Skeletal muscle tissue (tissue), 4 donors: ENCODE data around the gene SFT2D3. TPM values are rescaled to one million over a fixed set of nuclear protein-coding genes. Genes with fewer than 3 reads are reported as not detected.

Experiments used
- H3K27ac ChIP-seq: one replicate; pipeline ENCODE4 v1.7.0; 2013; ENCODE audit warnings: mild to moderate bottlenecking, low read depth, low read length, inconsistent platforms
- H3K27me3 ChIP-seq, 3 donors: one replicate each; pipeline ENCODE4 v1.7.0; 2013; ENCODE audit warnings: low read length in 3 of 3; ENCODE audit not compliant: control insufficient read depth in 3 of 3, insufficient read depth in 3 of 3
- H3K36me3 ChIP-seq, 3 donors: one replicate each; pipeline ENCODE4 v1.7.0; 2013; ENCODE audit warnings: low read length in 3 of 3; ENCODE audit not compliant: control insufficient read depth in 3 of 3, insufficient read depth in 3 of 3
- H3K4me1 ChIP-seq, 3 donors: one replicate each; pipeline ENCODE4 v1.7.0; 2013; ENCODE audit warnings: low read length in 3 of 3, mild to moderate bottlenecking in 3 of 3; ENCODE audit not compliant: control insufficient read depth in 3 of 3, insufficient read depth in 3 of 3
- H3K4me3 ChIP-seq, 3 donors: one replicate each; pipeline ENCODE4 v1.7.0; 2013; ENCODE audit warnings: low read length in 3 of 3
- H3K9ac ChIP-seq, 3 donors: one replicate each; pipeline ENCODE4 v1.7.0; 2013; ENCODE audit warnings: low read length in 3 of 3, mild to moderate bottlenecking in 3 of 3, moderate library complexity in 2 of 3, low read depth in 1 of 3
- H3K9me3 ChIP-seq, 3 donors: one replicate each; pipeline ENCODE4 v1.7.0; 2013; ENCODE audit warnings: low read length in 3 of 3; ENCODE audit not compliant: control insufficient read depth in 3 of 3
- total RNA-seq: library from RNA; depleted of rRNA; stranded (reverse); fragments of >200 nt; gene quantifications from one replicate; pipeline ENCODE4 v1.2.3, GENCODE V29; 2014
- donor health status: Osteomylitis.

The SFT2D3 gene
- total RNA-seq = 7.8 TPM

- peaks cover 21 to 31% (median 25%) of the 10 kb centered on the region in 3 donors for H3K4me1 ChIP-seq
- no peaks in the 10 kb centered on the region for H3K9me3 ChIP-seq
- peak within 1 kb of the TSS; percentile 75 to 98 (median 88) for H3K9ac ChIP-seq
Measured at GRCh38 chr2:127701193-127701650, at the start of gene SFT2D3. TSS of gene SFT2D3 (plus strand) at chr2:127701497. CDS start at chr2:127701529, 32 bp downstream.

GRCh38 chr2:127651971-127652550, 49.2 kb upstream of the SFT2D3 start:
- Histone ChIP-seq H3K4me3 (no peak overlapping the region), H3K27me3 (no peaks in the 10 kb centered on the region), H3K9ac (peak overlapping the region in 1 of 3 donors; percentile 33), H3K9me3 (no peaks in the 10 kb centered on the region), H3K4me1 (peaks cover 31 to 77% (median 41%) of the 10 kb centered on the region in 3 donors), H3K27ac (no peak overlapping the region), H3K36me3 (peaks cover 0 to 9% (median 3%) of the 10 kb centered on the region in 3 donors)

More at GRCh38 chr2:127701193-127701650, at the start of gene SFT2D3:
- H3K27ac ChIP-seq = peak within 1 kb of the TSS; percentile 79
- H3K36me3 ChIP-seq = peaks cover 0 to 13% (median 2%) of the 10 kb centered on the region in 3 donors
- peak within 1 kb of the TSS; percentile 72 to 81 (median 78) for H3K4me3 ChIP-seq
- H3K27me3 ChIP-seq = no peaks in the 10 kb centered on the region

- Histone ChIP-seq H3K27me3 (no peaks in the 10 kb centered on the region), H3K4me1 (peaks cover 24 to 77% (median 34%) of the 10 kb centered on the region in 3 donors), H3K36me3 (peaks cover 0 to 9% (median 3%) of the 10 kb centered on the region in 3 donors), H3K4me3 (no peak overlapping the region), H3K9me3 (no peaks in the 10 kb centered on the region), H3K9ac (peak overlapping the region in 1 of 3 donors; percentile 8), H3K27ac (peak overlapping the region; percentile 20)
Measured at GRCh38 chr2:127652786-127653357, 48.4 kb upstream of the SFT2D3 start.

- no peak overlapping the region for H3K27ac ChIP-seq
- no peaks in the 10 kb centered on the region for H3K27me3 ChIP-seq
- H3K9ac ChIP-seq = no peak overlapping the region
- H3K4me1 ChIP-seq = peaks cover 23 to 76% (median 35%) of the 10 kb centered on the region in 3 donors
- peaks cover 0 to 9% (median 3%) of the 10 kb centered on the region in 3 donors for H3K36me3 ChIP-seq
- H3K4me3 ChIP-seq = no peak overlapping the region
- H3K9me3 ChIP-seq = no peaks in the 10 kb centered on the region
Measured at GRCh38 chr2:127653421-127654083, 47.7 kb upstream of the SFT2D3 start.

GRCh38 chr2:127654084-127654837, 47.0 kb upstream of the SFT2D3 start:
- no peaks in the 10 kb centered on the region for H3K27me3 ChIP-seq
- H3K4me1 ChIP-seq = peaks cover 27 to 80% (median 38%) of the 10 kb centered on the region in 3 donors
- H3K4me3 ChIP-seq = no peak overlapping the region
- no peak overlapping the region for H3K9ac ChIP-seq
- H3K27ac ChIP-seq = no peak overlapping the region
- H3K9me3 ChIP-seq = no peaks in the 10 kb centered on the region
- peaks cover 0 to 9% (median 3%) of the 10 kb centered on the region in 3 donors for H3K36me3 ChIP-seq

- no peak overlapping the region for H3K9ac ChIP-seq
- no peak overlapping the region for H3K27ac ChIP-seq
- H3K4me1 ChIP-seq = peaks cover 28 to 77% (median 36%) of the 10 kb centered on the region in 3 donors
- H3K4me3 ChIP-seq = no peak overlapping the region
- peaks cover 0 to 9% (median 3%) of the 10 kb centered on the region in 3 donors for H3K36me3 ChIP-seq
- H3K27me3 ChIP-seq = no peaks in the 10 kb centered on the region
- H3K9me3 ChIP-seq = no peaks in the 10 kb centered on the region
Measured at GRCh38 chr2:127654838-127655175, 46.5 kb upstream of the SFT2D3 start.

GRCh38 chr2:127655209-127656073, 45.9 kb upstream of the SFT2D3 start:
- H3K27ac ChIP-seq = no peak overlapping the region

GRCh38 chr2:127656569-127657231, 44.6 kb upstream of the SFT2D3 start:
- Histone ChIP-seq H3K27ac (no peak overlapping the region), H3K27me3 (no peaks in the 10 kb centered on the region), H3K4me3 (no peak overlapping the region), H3K9me3 (no peaks in the 10 kb centered on the region), H3K9ac (no peak overlapping the region), H3K4me1 (peaks cover 36 to 71% (median 47%) of the 10 kb centered on the region in 3 donors), H3K36me3 (peaks cover 0 to 11% (median 3%) of the 10 kb centered on the region in 3 donors)

More at GRCh38 chr2:127655209-127656073, 45.9 kb upstream of the SFT2D3 start:
- H3K9ac ChIP-seq = peak overlapping the region in 1 of 3 donors; percentile 40
- H3K9me3 ChIP-seq = no peaks in the 10 kb centered on the region
- H3K4me3 ChIP-seq = no peak overlapping the region
- H3K36me3 ChIP-seq = peaks cover 0 to 11% (median 3%) of the 10 kb centered on the region in 3 donors
- H3K4me1 ChIP-seq = peaks cover 28 to 72% (median 37%) of the 10 kb centered on the region in 3 donors
- no peaks in the 10 kb centered on the region for H3K27me3 ChIP-seq
